HepG2 (cell line): ENCODE data around the gene NOX3. TPM values are rescaled to one million over a fixed set of nuclear protein-coding genes. Genes with fewer than 3 reads are reported as not detected.
A peak's percentile ranks its signal among the peaks of the same experiment; 100 is the strongest.

Experiments used
- CBX1 ChIP-seq: IDR thresholded peaks from one replicate; pipeline ENCODE4 v1.6.1; 2016; ENCODE audit warnings: antibody characterized with exemption, low read depth
- NFATC3 ChIP-seq: sonication (generic); formaldehyde crosslinking; IDR thresholded peaks from 2 replicates; pipeline ENCODE4 v1.5.1; 2020; ENCODE audit warnings: mild to moderate bottlenecking, missing genetic modification reagents
- POGZ ChIP-seq: sonication (generic); formaldehyde crosslinking; IDR thresholded peaks from 2 replicates; pipeline ENCODE4 v1.4.0; 2020; ENCODE audit warnings: mild to moderate bottlenecking, missing genetic modification reagents
- TARDBP ChIP-seq: sonication (generic); formaldehyde crosslinking; IDR thresholded peaks from 2 replicates; pipeline ENCODE4 v1.8.0; 2022; ENCODE audit warnings: mild to moderate bottlenecking, missing genetic modification reagents
- ZFP1 ChIP-seq: IDR thresholded peaks from 2 replicates; pipeline ENCODE4 v1.6.1; 2016
- ZFP90 ChIP-seq: sonication (generic); formaldehyde crosslinking; IDR thresholded peaks from 2 replicates; pipeline ENCODE4 v1.8.0; 2022; ENCODE audit warnings: missing genetic modification reagents, mild to moderate bottlenecking, inconsistent platforms, borderline replicate concordance
- ZKSCAN5 ChIP-seq: sonication (generic); formaldehyde crosslinking; IDR thresholded peaks from 2 replicates; pipeline ENCODE4 v1.5.1; 2020; ENCODE audit warnings: mild to moderate bottlenecking, missing genetic modification reagents
- ZNF101 ChIP-seq: sonication (generic); formaldehyde crosslinking; IDR thresholded peaks from 2 replicates; pipeline ENCODE4 v1.4.0; 2020; ENCODE audit warnings: mild to moderate bottlenecking, low read depth, missing genetic modification reagents, borderline replicate concordance
- ZNF33B ChIP-seq: sonication (generic); formaldehyde crosslinking; IDR thresholded peaks from 2 replicates; pipeline ENCODE4 v1.5.1; 2020; ENCODE audit warnings: mild to moderate bottlenecking, missing genetic modification reagents
- ZNF441 ChIP-seq: sonication (generic); formaldehyde crosslinking; IDR thresholded peaks from 2 replicates; pipeline ENCODE4 v1.7.0; 2021; ENCODE audit warnings: missing genetic modification reagents, borderline replicate concordance
- ZNF460 ChIP-seq: sonication (generic); formaldehyde crosslinking; IDR thresholded peaks from 2 replicates; pipeline ENCODE4 v1.5.1; 2020; ENCODE audit warnings: missing genetic modification reagents, mild to moderate bottlenecking, borderline replicate concordance
- ZNF569 ChIP-seq: sonication (generic); formaldehyde crosslinking; IDR thresholded peaks from 2 replicates; pipeline ENCODE4 v1.5.0; 2020; ENCODE audit warnings: mild to moderate bottlenecking, missing genetic modification reagents, moderate library complexity, borderline replicate concordance
- polyA plus RNA-seq, 8 experiments: library from polyadenylated mRNA; depleted of rRNA in 3 of 8; stranded (reverse) in 7 of 8; unstranded in 1 of 8; fragments of >200 nt; fragmentation: Illumina TruSeq in 4 of 8; extraction: Trizol in 4 of 8; gene quantifications; 2 replicates each; pipeline versions ENCODE4 v1.2.1 to v1.2.3, GENCODE V29; 2011 to 2016; ENCODE audit warnings: low read depth in 4 of 8, missing spikeins in 1 of 8, mixed read lengths in 1 of 8; ENCODE audit not compliant: insufficient read depth in 1 of 8
- total RNA-seq, 5 experiments: library from RNA; depleted of rRNA; stranded (reverse); fragments of >200 nt; fragmentation: Illumina TruSeq; extraction: Trizol; gene quantifications; 2 replicates each; pipeline ENCODE4 v1.2.3, GENCODE V29; 2016; ENCODE audit warnings: low read depth in 1 of 5
- TF ChIP-seq, protein P1 (sequence below), 2 experiments: sonication (generic) in 1 of 2; formaldehyde crosslinking in 1 of 2; IDR thresholded peaks; 2 replicates each; pipeline versions ENCODE4 v1.6.1 to v1.9.0; 2014 to 2022; ENCODE audit warnings: antibody characterized with exemption in 1 of 2, borderline replicate concordance in 1 of 2, inconsistent platforms in 1 of 2, low read depth in 1 of 2, missing genetic modification reagents in 1 of 2
- TF ChIP-seq, protein P2 (sequence below): sonication (generic); formaldehyde crosslinking; IDR thresholded peaks from 2 replicates; pipeline ENCODE4 v1.8.0; 2022; ENCODE audit warnings: mild to moderate bottlenecking, missing genetic modification reagents, moderate library complexity
- TF ChIP-seq, protein P3 (sequence below): sonication (generic); formaldehyde crosslinking; IDR thresholded peaks from 2 replicates; pipeline ENCODE4 v1.4.0; 2020; ENCODE audit warnings: missing genetic modification reagents

Gene NOX3
- total and polyA plus RNA-seq, 2 of the 13 experiments (the other 11 are each of a cell fraction or from before 2014, with no cell fraction given): 0.09 to 0.18 TPM

DNA sequence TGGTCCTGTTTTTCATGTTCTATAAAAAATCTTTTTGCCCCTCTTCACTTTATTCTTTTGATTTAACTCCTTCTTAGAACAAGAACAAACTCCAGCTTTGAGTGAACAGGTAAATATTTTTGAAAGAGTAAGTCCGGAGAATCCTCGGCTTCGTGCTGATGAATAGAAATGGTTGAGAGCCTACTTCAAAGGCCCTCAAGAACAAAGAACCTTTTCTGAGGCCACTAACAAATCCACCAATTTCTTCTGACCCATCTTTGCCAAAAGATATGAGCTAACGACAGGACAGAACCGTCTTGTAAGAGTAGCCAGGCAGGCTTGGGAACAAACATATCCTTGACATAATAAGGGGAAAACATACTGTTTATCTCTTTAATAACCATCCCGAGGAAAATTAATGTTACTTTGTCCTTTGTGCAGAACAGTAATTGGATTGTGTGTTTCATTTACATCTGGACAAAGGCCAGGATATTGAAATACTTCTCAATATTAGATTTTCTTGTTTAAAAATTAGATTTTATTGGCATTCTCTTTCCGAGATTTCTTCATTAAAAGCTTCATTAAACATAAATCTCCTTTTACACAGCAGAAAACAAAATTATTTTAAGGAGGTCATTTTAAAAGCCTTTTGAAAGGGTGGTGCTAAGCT, 52.9 kb downstream of the NOX3 start (continued):
- TF ChIP-seq, protein P1, sequence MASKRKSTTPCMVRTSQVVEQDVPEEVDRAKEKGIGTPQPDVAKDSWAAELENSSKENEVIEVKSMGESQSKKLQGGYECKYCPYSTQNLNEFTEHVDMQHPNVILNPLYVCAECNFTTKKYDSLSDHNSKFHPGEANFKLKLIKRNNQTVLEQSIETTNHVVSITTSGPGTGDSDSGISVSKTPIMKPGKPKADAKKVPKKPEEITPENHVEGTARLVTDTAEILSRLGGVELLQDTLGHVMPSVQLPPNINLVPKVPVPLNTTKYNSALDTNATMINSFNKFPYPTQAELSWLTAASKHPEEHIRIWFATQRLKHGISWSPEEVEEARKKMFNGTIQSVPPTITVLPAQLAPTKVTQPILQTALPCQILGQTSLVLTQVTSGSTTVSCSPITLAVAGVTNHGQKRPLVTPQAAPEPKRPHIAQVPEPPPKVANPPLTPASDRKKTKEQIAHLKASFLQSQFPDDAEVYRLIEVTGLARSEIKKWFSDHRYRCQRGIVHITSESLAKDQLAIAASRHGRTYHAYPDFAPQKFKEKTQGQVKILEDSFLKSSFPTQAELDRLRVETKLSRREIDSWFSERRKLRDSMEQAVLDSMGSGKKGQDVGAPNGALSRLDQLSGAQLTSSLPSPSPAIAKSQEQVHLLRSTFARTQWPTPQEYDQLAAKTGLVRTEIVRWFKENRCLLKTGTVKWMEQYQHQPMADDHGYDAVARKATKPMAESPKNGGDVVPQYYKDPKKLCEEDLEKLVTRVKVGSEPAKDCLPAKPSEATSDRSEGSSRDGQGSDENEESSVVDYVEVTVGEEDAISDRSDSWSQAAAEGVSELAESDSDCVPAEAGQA (IDR thresholded peaks at IDR 0.05; ENCODE audit: low read depth): no peak
- TF ChIP-seq, protein P1 (CRISPR knock-in tag; IDR thresholded peaks at IDR 0.05; ENCODE audit: borderline replicate concordance): no peak
- TF ChIP-seq ZFP1 (CRISPR knock-in tag): no peak
- no peak for TF ChIP-seq CBX1
- no peak for TF ChIP-seq NFATC3 (CRISPR knock-in tag)
- TF ChIP-seq ZNF101 (CRISPR knock-in tag): no peak
- no peak for TF ChIP-seq ZNF33B (CRISPR knock-in tag)
- TF ChIP-seq ZNF460 (CRISPR knock-in tag): no peak
- TF ChIP-seq ZNF441 (CRISPR knock-in tag): no peak
- no peak for TF ChIP-seq TARDBP (CRISPR knock-in tag)
- TF ChIP-seq ZNF569: no peak
- TF ChIP-seq ZFP90 (CRISPR knock-in tag): no peak
- peak; percentile 39; the same call in 1 of the 2 replicates for TF ChIP-seq POGZ (CRISPR knock-in tag)
- TF ChIP-seq, protein P2, sequence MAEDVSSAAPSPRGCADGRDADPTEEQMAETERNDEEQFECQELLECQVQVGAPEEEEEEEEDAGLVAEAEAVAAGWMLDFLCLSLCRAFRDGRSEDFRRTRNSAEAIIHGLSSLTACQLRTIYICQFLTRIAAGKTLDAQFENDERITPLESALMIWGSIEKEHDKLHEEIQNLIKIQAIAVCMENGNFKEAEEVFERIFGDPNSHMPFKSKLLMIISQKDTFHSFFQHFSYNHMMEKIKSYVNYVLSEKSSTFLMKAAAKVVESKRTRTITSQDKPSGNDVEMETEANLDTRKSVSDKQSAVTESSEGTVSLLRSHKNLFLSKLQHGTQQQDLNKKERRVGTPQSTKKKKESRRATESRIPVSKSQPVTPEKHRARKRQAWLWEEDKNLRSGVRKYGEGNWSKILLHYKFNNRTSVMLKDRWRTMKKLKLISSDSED (CRISPR knock-in tag): no peak
- TF ChIP-seq, protein P3, sequence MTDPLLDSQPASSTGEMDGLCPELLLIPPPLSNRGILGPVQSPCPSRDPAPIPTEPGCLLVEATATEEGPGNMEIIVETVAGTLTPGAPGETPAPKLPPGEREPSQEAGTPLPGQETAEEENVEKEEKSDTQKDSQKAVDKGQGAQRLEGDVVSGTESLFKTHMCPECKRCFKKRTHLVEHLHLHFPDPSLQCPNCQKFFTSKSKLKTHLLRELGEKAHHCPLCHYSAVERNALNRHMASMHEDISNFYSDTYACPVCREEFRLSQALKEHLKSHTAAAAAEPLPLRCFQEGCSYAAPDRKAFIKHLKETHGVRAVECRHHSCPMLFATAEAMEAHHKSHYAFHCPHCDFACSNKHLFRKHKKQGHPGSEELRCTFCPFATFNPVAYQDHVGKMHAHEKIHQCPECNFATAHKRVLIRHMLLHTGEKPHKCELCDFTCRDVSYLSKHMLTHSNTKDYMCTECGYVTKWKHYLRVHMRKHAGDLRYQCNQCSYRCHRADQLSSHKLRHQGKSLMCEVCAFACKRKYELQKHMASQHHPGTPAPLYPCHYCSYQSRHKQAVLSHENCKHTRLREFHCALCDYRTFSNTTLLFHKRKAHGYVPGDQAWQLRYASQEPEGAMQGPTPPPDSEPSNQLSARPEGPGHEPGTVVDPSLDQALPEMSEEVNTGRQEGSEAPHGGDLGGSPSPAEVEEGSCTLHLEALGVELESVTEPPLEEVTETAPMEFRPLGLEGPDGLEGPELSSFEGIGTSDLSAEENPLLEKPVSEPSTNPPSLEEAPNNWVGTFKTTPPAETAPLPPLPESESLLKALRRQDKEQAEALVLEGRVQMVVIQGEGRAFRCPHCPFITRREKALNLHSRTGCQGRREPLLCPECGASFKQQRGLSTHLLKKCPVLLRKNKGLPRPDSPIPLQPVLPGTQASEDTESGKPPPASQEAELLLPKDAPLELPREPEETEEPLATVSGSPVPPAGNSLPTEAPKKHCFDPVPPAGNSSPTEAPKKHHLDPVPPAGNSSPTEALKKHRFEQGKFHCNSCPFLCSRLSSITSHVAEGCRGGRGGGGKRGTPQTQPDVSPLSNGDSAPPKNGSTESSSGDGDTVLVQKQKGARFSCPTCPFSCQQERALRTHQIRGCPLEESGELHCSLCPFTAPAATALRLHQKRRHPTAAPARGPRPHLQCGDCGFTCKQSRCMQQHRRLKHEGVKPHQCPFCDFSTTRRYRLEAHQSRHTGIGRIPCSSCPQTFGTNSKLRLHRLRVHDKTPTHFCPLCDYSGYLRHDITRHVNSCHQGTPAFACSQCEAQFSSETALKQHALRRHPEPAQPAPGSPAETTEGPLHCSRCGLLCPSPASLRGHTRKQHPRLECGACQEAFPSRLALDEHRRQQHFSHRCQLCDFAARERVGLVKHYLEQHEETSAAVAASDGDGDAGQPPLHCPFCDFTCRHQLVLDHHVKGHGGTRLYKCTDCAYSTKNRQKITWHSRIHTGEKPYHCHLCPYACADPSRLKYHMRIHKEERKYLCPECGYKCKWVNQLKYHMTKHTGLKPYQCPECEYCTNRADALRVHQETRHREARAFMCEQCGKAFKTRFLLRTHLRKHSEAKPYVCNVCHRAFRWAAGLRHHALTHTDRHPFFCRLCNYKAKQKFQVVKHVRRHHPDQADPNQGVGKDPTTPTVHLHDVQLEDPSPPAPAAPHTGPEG (CRISPR knock-in tag): no peak
- TF ChIP-seq ZKSCAN5 (CRISPR knock-in tag): no peak
